Stimulated activated CD8-positive, alpha-beta memory T cell treated with anti-CD3 and anti-CD28 coated beads, Interleukin-2, amount 100 ng/mL, for 48 hours (primary cell): ENCODE data around the gene GSE1.
"Not testable (repeated sequence)": the region's sequence is repeated elsewhere in the genome, so short reads cannot be mapped to it uniquely, and the experiment has no call there.

Experiments
- DNase-seq, 2 donors: peaks; one replicate each; pipeline ENCODE4 v3.0.0-alpha.2; 2020; ENCODE audit warnings: low read depth in 2 of 2

The GSE1 gene

GRCh38 chr16:85589688-85590505, 23.2 kb upstream of the GSE1 start:
- no peak for DNase-seq

DNA sequence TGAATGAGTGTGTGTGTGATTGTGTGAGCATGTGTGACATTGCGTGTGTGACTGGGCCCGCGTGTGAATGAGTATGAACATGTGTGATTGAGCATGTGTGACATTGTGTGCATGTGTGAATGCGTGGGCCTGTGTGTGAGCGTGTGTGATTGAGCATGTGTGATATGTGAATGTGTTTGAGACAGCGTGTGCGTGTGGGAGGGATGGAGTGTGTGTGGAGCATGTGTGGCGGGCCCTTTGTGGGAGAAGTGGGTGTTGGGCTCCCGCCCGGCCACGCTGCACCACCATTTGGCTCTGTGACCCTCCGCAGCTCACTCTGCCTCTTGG, 22.7 kb upstream of the GSE1 start:
- DNase-seq: no peak

DNA sequence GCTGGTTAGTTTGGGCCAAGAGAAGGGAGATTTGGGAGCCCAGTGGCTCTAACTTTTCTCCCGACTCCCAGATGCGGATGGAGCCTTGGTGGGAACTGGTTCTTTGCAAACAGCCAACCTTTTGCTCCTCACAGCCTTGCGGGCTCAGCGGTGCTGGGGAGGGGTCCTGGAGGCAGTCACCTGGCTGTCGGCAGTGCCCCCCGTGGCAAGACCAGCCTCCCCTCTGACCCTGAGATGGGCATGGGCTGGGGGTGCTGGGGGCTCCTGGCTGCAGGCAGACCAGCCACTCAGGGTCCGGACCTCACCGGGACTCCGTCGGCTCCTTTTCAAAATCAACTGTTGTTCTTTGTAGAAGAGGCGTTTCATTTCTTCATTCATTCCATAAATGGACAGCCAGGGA, 21.7 kb upstream of the GSE1 start:
- no peak for DNase-seq

GRCh38 chr16:85592277-85592676, 20.8 kb upstream of the GSE1 start:
- not testable (repeated sequence) for DNase-seq

DNA sequence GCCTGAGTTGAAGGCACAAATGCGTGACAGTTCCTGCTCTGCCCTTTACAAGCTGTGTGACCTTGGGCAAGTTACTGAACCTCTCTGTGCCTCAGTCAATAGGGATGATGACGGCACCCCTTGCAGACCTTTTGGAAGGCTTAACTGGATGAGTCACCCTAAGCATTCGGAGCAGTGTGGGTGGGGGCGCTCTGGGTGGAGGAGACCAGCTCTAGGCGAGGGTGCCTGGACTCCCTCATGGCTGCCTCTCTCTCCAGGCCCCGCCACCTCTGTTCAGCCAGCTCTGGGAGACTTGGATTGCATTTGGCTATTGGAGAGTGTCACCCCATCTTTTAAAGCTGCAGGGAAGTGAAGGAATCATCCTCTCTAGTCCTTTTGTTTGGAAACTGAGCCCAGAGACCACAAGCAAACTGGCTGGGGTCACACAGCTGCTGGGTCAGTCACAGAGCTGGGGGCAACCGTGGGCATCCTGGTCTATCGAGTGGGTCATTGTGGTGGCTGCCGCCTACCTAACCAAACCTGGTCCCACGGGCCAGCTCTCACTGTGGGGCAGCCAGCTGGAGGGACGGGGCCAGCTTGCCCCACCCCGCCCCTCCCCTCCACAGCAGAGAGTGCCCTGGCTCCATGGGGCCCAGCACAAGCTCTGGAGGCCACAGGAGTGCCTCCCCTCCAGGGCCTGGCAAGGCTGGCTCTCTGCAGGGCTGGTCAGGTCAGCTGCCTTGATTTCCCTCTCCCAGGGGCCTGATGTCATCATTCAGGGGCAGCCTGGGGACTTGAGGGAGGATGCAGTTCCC, 20.2 kb upstream of the GSE1 start:
- no peak for DNase-seq

DNA sequence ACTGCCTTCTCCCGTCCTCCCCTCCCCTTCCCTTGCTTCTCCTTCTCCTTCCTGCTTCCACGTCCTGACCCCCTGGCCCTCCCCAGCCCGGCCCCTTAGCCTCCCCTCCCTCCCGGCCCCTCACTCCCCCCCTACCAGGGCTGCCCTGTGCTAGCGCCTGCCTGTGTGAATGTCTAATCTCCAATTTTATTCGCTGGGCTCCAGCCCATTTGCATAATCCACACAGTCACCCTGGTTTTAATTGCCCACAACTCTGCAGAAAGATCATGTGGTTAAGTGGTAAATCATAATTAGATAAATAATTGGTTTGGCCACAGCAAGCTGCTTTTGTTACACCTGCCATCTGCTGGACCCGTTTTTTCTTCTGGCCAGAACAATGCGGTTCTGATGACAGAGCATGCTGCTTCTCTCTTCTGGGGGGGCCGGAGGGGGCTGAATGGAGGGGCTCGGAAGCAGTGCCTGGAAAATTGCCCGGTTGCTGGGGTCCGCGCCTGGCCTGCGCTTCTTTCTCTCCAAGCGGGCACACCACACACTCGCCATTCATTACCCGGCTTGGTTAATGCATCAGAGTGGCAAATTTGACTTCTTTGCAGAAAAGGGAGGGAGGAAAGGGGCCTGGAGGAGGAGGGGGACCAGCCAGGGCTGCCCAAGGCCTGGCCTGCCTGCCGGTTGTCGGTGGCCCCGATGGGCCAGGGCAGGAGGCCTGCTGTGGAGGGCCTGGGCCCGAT, 19.5 kb upstream of the GSE1 start:
- no peak for DNase-seq

DNA sequence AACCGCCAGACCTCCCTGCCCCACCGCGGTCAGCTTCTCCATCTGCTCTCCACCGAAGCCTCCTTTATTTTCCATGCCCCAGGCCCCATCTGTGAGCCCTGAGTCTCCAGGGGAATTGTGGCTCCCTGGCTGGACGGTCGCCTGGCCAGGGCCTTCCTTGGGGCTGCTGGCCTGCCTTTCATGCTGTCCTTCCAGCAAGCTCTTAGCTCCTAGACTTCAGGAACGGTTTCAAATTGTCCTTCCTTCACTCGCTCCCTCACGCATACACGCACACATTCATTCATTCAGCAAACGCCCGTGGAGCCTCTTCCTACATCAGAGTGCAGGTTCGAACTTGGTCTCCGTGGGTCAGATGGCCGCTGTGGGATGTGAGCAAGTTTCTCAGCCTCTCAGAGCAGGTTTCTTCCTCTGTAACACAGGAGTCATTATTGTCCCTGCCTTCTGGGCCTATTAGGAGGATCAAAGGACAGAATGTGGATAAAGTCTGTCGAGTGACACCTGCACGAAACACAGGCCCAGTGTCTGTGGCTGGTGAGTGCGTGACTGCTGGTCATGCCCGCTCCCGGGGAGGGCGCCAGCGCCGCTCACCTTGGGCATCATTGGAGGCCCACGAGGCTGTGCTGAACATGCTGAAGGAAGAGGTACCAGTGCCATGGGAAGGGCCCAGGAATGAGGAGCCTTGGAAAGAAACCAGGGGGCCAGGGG, 18.7 kb upstream of the GSE1 start:
- no peak for DNase-seq

DNA sequence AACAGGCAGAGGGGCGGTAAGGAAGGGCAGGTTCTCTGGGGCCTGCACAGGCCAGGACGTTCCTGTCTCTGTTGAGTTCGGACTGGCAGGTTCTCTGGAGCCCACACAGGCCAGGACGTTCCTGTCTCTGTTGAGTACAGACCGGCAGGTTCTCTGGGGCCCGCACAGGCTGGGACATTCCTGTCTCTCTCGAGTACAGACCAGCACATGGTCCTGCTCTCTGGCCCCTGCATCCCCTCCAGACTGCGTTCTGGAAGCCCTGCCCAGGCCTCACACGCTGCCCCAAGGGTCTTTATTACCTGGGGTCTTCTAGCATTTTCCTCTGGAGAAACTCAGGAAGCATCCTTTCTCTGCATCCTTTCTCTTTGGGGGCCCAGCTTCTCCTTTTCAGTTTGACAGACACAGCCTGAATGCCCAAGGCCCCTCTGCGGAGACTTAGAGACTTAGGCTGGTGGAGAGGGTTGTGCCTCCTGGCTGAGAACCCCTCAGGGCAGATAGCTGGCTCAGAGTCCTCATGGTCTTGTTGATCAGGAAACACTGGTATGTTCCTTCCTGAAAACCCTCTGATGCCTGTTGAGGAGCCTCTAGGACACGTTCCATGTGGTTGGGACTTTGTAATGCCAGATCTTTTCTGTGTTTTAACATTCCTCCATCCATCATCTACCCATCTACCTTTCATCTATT, 18.0 kb upstream of the GSE1 start:
- no peak for DNase-seq

GRCh38 chr16:85595812-85596502, 17.2 kb upstream of the GSE1 start:
- DNase-seq: no peak

- DNase-seq: no peak
Measured at GRCh38 chr16:85598141-85598540, 15.0 kb upstream of the GSE1 start.

GRCh38 chr16:85600078-85600477, 13.0 kb upstream of the GSE1 start:
- DNase-seq: no peak

GRCh38 chr16:85600530-85601271, 12.4 kb upstream of the GSE1 start:
- DNase-seq: no peak

DNA sequence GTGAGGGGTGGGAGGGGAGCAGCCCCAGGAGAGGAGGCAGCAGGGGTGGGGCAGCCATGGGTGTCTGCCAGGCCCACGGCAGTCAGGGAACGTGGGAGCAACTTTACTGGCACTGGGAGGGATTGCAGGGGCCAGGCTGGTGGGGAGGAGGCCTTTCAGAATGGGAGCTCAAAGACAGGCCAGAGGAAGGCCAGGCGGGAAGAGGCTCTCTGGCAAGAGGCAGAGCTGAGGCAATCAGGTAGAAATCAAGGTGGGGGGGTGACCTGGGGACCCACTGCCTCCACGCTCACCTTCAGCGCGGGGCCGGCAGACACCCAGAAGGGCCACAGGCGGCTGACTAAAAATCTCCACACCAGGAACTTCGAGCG, 11.9 kb upstream of the GSE1 start:
- DNase-seq: no peak

DNA sequence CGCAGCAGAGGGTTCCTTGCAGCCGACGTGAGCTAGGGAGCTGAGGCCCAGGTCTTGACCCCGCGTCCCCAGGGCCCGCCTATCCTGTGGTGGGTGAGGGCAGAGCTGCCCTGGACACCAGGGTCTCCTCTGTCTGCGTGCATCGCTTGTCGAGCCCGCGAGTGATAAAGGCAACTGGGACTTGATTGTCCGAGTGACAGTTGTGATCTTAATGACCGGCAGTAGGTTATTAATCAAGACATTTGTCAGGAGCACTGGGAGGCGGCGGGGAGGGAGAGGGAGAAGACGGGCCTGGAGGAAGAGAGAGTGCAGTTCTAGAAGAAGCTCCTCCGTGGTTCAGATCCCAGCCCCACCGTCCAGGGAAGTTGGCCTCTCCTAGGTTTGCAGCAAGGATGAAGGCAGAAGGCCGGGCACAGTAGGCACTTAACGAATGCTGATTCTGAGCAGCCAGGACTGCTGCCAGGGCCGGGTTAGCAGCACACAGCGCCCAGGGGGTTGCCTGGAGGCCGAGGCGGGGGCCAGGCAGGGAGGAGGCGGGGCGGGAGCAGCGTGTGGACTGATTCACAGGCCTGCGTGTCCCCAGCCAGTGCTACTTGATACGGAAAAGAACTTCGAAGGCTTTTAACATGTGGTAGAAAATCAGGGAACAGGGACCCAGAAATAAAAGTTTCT, 11.3 kb upstream of the GSE1 start:
- DNase-seq: no peak

GRCh38 chr16:85602402-85603202, 10.5 kb upstream of the GSE1 start:
- DNase-seq: no peak

DNA sequence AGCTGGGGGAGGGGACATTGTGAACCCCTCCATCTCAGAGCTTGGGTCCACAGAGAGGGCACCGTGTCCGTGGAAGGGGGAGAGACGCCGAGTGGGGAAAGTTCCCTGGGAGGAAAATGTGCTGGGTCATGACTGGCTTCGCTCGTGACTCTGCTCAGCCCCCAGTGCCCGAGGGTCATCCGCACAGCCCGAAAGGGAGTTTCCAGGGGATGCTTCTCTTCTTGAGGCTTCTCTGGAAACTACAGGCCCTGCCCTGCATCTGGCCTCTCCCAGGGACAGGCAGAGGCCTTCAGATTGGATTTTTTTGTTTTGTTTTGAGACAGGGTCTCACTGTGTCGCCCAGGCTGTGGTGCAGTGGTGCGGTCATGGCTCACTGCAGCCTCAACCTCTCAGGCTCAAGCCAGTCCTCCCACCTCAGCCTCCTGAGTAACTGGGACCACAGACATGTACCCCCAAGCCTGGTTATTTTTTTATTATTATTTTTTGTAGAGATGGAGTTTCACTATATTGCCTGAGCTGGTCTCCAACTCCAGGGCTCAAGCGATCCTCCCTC, 9.8 kb upstream of the GSE1 start:
- DNase-seq: no peak

GRCh38 chr16:85604145-85604705, 8.9 kb upstream of the GSE1 start:
- no peak for DNase-seq
